Ishikawa (cell line): ENCODE measurements around the gene E2F1.

Source experiments
- CEBPB ChIP-seq: IDR thresholded peaks from 2 replicates; pipeline ENCODE4 v1.6.1; 2012
- CREB1 ChIP-seq: IDR thresholded peaks from 2 replicates; pipeline ENCODE4 v1.6.1; 2012; ENCODE audit warnings: low read depth
- EGR1 ChIP-seq: IDR thresholded peaks from 2 replicates; pipeline ENCODE4 v1.6.1; 2012
- EP300 ChIP-seq: IDR thresholded peaks from 2 replicates; pipeline ENCODE4 v1.6.1; 2012; ENCODE audit warnings: borderline replicate concordance
- FOXM1 ChIP-seq: IDR thresholded peaks from 2 replicates; pipeline ENCODE4 v1.6.1; 2012; ENCODE audit warnings: low read depth, borderline replicate concordance
- NFIC ChIP-seq: IDR thresholded peaks from 2 replicates; pipeline ENCODE4 v1.6.1; 2012
- RAD21 ChIP-seq: IDR thresholded peaks from 2 replicates; pipeline ENCODE4 v1.6.1; 2012; ENCODE audit warnings: low read depth
- REST ChIP-seq: IDR thresholded peaks from 2 replicates; pipeline ENCODE4 v1.6.1; 2012; ENCODE audit warnings: low read depth, mild to moderate bottlenecking
- TAF1 ChIP-seq: IDR thresholded peaks from 2 replicates; pipeline ENCODE4 v1.6.1; 2012; ENCODE audit warnings: low read depth, mild to moderate bottlenecking
- TCF12 ChIP-seq: IDR thresholded peaks from 2 replicates; pipeline ENCODE4 v1.6.1; 2012; ENCODE audit warnings: low read depth
- TEAD4 ChIP-seq: IDR thresholded peaks from 2 replicates; pipeline ENCODE4 v1.6.1; 2012
- YY1 ChIP-seq: IDR thresholded peaks from 2 replicates; pipeline ENCODE4 v1.6.1; 2012; ENCODE audit warnings: low read depth
- ZBTB7A ChIP-seq: IDR thresholded peaks from 2 replicates; pipeline ENCODE4 v1.6.1; 2012; ENCODE audit warnings: low read depth
- TF ChIP-seq, protein P1 (sequence below): IDR thresholded peaks from 2 replicates; pipeline ENCODE4 v1.6.1; 2012
- TF ChIP-seq, protein P2 (sequence below): IDR thresholded peaks from 2 replicates; pipeline ENCODE4 v1.6.1; 2012

The E2F1 gene

DNA sequence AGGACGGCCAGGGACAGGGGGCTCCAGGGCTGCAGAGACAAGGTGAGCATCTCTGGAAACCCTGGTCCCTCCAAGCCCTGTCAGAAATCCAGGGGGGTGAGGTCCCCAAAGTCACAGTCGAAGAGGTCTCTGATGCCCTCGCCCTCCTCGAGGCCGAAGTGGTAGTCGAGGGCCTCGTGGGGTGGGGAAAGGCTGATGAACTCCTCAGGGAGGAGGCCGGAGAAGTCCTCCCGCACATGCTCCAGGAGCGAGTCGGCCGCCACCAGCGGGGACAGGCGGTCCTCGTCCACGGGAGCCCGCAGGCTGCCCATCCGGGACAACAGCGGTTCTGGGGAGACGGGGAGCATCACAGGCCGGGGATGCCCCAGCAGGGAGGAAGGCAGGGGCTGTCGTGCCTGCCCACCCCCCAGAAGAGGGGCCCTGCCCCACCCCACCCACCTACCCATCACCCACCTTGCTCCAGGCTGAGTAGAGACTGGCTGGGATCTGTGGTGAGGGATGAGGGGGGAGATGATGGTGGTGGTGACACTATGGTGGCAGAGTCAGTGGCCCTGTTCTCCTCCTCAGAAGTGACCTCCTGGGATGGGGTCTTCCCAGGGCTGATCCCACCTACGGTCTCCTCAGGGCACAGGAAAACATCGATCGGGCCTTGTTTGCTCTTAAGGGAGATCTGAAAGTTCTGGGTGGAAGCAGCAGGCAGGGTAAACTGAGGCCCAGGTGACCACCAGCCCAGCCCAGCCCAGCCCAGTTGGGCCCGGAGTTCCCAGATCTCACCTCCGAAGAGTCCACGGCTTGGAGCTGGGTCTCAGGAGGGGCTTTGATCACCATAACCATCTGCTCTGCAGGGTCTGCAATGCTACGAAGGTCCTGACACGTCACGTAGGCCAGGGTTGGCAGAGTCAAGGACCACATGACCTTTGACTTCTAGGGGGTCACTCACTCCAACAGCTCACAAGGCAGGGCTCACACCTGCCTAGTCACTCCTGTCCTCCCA is 9.2 kb downstream of the E2F1 start:
- no peak for TF ChIP-seq CEBPB
- TF ChIP-seq EGR1: no peak
- TF ChIP-seq CREB1: no peak
- TF ChIP-seq ZBTB7A: no peak

DNA sequence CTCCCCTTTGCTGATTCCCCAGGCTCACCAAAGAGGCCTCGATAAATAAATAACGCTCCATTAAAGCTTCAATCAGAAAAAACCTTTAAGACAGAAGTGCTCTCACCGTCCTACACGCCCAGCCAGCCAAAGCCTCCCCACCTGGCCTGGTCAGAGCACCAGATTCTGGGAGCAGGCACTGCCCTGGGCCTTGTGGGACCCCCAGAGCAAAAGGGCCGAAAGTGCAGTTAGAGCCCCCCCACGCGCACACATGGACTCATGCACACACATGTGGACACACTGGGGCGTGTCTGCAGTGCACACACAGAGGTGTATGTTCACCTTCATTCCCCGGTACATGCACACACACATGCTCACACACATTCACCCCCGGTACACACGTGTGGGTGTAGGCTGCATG is 10.1 kb downstream of the E2F1 start:
- TF ChIP-seq, protein P1, sequence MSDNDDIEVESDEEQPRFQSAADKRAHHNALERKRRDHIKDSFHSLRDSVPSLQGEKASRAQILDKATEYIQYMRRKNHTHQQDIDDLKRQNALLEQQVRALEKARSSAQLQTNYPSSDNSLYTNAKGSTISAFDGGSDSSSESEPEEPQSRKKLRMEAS: no peak
- no peak for TF ChIP-seq FOXM1
- TF ChIP-seq TCF12: no peak
- TF ChIP-seq RAD21: no peak
- TF ChIP-seq REST: no peak
- no peak for TF ChIP-seq YY1
- no peak for TF ChIP-seq CREB1
- no peak for TF ChIP-seq CEBPB

DNA sequence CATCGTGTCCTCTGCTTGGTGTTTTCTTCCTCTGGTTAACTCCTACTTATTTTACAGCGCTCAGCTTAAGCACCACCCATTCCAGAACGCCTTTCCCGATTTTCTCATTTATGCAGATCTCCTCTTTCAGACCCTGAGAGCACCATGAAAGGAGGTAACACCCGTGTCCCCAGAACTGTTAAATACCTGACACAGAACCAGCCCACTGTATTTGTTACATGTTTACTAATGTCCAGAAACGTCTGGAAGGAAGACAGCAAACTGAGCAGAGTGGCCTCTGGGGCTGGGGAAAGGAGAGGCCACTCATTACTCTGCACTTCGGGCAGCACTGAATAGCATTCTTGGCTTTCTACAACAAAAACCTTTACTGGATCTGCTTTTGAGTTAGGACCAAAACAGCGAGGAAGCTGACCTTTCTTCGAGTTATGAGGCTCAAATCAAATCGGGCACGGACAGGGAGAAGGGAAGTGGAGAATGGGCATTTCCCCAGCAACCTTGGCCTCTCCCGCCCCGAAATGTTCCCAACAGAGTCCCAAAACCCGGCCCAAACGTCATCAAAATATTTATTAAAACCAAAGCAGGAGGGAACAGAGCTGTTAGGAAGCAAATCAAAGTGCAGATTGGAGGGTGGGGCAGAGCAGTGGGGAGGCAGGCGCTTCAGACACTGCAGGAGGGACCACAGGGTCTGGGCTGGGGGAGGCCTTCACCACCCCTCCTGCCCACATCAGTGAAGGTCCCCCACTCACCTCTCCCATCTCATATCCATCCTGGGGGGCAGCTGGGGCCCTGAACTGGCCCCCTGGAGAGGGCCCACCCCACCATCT is 10.8 kb downstream of the E2F1 start:
- TF ChIP-seq EP300 (no peak), CEBPB (no peak), TCF12 (no peak), RAD21 (no peak), CREB1 (no peak), EGR1 (no peak), TAF1 (no peak), ZBTB7A (no peak), TEAD4 (no peak), NFIC (no peak), FOXM1 (no peak), REST (no peak), YY1 (no peak)
- TF ChIP-seq, protein P1: no peak
- TF ChIP-seq, protein P2, sequence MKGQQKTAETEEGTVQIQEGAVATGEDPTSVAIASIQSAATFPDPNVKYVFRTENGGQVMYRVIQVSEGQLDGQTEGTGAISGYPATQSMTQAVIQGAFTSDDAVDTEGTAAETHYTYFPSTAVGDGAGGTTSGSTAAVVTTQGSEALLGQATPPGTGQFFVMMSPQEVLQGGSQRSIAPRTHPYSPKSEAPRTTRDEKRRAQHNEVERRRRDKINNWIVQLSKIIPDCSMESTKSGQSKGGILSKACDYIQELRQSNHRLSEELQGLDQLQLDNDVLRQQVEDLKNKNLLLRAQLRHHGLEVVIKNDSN: no peak

DNA sequence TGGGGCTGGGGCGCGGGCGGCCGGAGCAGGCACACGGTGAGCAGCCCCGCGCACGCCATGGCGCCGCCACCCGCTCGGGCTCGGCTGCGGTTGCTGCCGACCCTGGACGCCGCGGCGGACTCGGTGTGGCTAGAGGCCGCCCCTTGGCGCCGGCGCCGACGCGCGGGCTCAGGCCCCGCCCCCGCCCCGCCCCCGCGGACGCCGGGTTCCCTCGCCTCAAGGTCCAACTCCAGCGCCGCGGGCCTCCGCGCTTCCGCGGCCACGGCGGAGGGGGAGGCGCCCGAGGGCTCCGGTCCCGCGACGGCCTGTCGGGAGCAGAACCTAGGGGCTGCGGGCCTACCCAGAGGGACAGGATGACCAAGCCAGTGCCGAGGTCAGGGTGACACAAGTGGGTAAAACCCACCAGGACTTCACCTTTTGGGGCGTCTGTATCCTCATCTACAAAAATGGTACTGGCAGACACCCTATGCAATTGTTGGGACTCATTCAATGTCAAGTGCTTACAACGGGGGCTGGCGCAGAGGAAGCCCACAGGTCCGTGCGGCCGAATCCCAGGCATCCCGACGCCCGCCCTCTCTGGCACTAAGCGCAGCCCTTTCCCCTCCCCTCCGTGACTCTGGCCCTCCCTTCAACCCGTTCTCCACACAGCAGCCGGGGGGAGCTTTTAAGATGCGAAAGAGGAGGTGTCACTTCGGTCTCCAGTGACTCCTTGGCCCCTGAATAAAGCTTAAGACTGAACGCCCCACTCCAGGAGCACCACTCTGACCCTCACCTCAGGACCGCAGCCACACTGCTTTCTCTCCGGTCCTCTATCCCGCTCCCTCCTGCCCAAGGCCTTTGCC is 11.7 kb downstream of the E2F1 start, which contains the start of gene NECAB3:
Gene NECAB3, minus strand, starts transcription at position 135 of the 842 bp plus-strand sequence. Its CDS starts 76 bp downstream, at position 59.
- peak; percentile 38; the same call in 1 of the 2 replicates for TF ChIP-seq YY1
- no peak for TF ChIP-seq ZBTB7A
- TF ChIP-seq, protein P1: peak; percentile 70
- peak; percentile 19; the same call in 1 of the 2 replicates for TF ChIP-seq EP300
- no peak for TF ChIP-seq NFIC
